A375 (cell line): Measurements from ENCODE around the gene FAM47B. TPM values are rescaled to one million over a fixed set of nuclear protein-coding genes. Genes with fewer than 3 reads are reported as not detected.

Source experiments
- total RNA-seq: library from RNA; depleted of rRNA; stranded (reverse); fragments of >200 nt; shearing (Covaris generic); gene quantifications from 2 replicates; pipeline ENCODE4 v1.2.3, GENCODE V29; 2014; rRNA removed

Gene FAM47B
- total RNA-seq: not detected in 2 replicates

GRCh38 chrX:34942496-34942895 is at the start of gene FAM47B:
TSS of gene FAM47B (plus strand) at chrX:34942796. CDS start at chrX:34942832, 36 bp downstream.

